ENCODE results near the gene VSTM2L.

DNA sequence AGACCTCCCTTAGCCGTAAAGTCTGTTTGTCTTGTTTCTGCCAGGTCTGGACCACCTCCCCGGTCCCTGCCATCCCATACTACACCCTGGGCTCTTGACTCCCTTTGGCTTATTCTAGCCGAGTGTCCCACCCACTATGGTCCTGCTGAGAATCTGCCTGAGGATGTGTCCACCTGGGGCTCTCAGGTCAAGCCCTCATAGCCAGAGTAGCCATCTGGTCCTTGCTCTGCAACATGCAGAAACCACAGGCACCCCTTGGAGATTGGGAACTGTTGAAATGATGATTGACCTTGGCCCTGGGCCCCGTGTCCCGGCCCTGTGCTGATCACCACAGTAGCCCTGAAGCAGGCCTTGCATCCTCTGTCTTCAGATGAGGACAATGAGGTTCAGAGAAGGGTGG lies 44.0 kb downstream of the VSTM2L start:
- TF ChIP-seq POLR2A (IDR thresholded peaks at IDR 0.05), result no peak
- TF ChIP-seq, protein P1, sequence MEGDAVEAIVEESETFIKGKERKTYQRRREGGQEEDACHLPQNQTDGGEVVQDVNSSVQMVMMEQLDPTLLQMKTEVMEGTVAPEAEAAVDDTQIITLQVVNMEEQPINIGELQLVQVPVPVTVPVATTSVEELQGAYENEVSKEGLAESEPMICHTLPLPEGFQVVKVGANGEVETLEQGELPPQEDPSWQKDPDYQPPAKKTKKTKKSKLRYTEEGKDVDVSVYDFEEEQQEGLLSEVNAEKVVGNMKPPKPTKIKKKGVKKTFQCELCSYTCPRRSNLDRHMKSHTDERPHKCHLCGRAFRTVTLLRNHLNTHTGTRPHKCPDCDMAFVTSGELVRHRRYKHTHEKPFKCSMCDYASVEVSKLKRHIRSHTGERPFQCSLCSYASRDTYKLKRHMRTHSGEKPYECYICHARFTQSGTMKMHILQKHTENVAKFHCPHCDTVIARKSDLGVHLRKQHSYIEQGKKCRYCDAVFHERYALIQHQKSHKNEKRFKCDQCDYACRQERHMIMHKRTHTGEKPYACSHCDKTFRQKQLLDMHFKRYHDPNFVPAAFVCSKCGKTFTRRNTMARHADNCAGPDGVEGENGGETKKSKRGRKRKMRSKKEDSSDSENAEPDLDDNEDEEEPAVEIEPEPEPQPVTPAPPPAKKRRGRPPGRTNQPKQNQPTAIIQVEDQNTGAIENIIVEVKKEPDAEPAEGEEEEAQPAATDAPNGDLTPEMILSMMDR (IDR thresholded peaks at IDR 0.05), result no peak

Measured in body of pancreas (tissue), 4 donors.